Astrocyte (in vitro differentiated cells and primary cell): ENCODE results near the gene DGKE. TPM values are rescaled to one million over a fixed set of nuclear protein-coding genes. Genes with fewer than 3 reads are reported as not detected.

Source experiments
- DNase-seq: peaks from one replicate; pipeline ENCODE4 v3.0.0-alpha.2; 2010; ENCODE audit warnings: low read depth
- FAIRE-seq: peaks from 2 replicates; lab custom pipeline; 2011; peaks lifted over from hg19 to GRCh38; lab: Jason Lieb, UNC
- H2AFZ ChIP-seq: 2 replicates; pipeline ENCODE4 v1.6.0; 2012; ENCODE audit warnings: low read depth, low read length, inconsistent platforms
- H3K27ac ChIP-seq: 2 replicates; pipeline ENCODE4 v1.5.1; 2011; ENCODE audit warnings: low read depth, low read length, inconsistent platforms
- H3K27me3 ChIP-seq: 2 replicates; pipeline ENCODE4 v1.6.0; 2011; ENCODE audit warnings: low read length, inconsistent platforms; ENCODE audit not compliant: insufficient read depth
- H3K36me3 ChIP-seq: 2 replicates; pipeline ENCODE4 v1.5.1; 2011; ENCODE audit warnings: low read length, inconsistent platforms; ENCODE audit not compliant: insufficient read depth
- H3K4me1 ChIP-seq: 2 replicates; pipeline ENCODE4 v1.5.1; 2011; ENCODE audit warnings: low read length, inconsistent platforms; ENCODE audit not compliant: insufficient read depth
- H3K4me2 ChIP-seq: 2 replicates; pipeline ENCODE4 v1.6.0; 2012; ENCODE audit warnings: low read length, inconsistent platforms
- H3K4me3 ChIP-seq: 2 replicates; pipeline ENCODE4 v1.5.1; 2011; ENCODE audit warnings: low read depth, mild to moderate bottlenecking, low read length, inconsistent platforms; ENCODE audit not compliant: insufficient read depth
- H3K79me2 ChIP-seq: 2 replicates; pipeline ENCODE4 v1.6.0; 2012; ENCODE audit warnings: mild to moderate bottlenecking, low read length, inconsistent platforms; ENCODE audit not compliant: insufficient read depth
- H3K9ac ChIP-seq: 2 replicates; pipeline ENCODE4 v1.6.0; 2012; ENCODE audit warnings: mild to moderate bottlenecking, low read length, inconsistent platforms
- H3K9me3 ChIP-seq: 2 replicates; pipeline ENCODE4 v1.5.1; 2012; ENCODE audit warnings: low read depth, mild to moderate bottlenecking, low read length, inconsistent platforms; ENCODE audit not compliant: insufficient read depth
- H4K20me1 ChIP-seq: 2 replicates; pipeline ENCODE4 v1.6.0; 2012; ENCODE audit warnings: low read length, inconsistent platforms; ENCODE audit not compliant: insufficient read depth
- H3K27ac Mint-ChIP-seq: one replicate; pipeline ENCODE4 v1.8.0; 2021; ENCODE audit warnings: mild to moderate bottlenecking, mixed read lengths; ENCODE audit not compliant: unreplicated experiment
- H3K27me3 Mint-ChIP-seq: one replicate; pipeline ENCODE4 v1.8.0; 2021; ENCODE audit warnings: low read depth, mixed read lengths; ENCODE audit not compliant: unreplicated experiment
- H3K36me3 Mint-ChIP-seq: one replicate; pipeline ENCODE4 v1.8.0; 2021; ENCODE audit warnings: low read depth, mixed read lengths; ENCODE audit not compliant: unreplicated experiment
- H3K4me1 Mint-ChIP-seq: one replicate; pipeline ENCODE4 v1.8.0; 2021; ENCODE audit warnings: low read depth, mixed read lengths; ENCODE audit not compliant: unreplicated experiment
- H3K4me3 Mint-ChIP-seq: one replicate; pipeline ENCODE4 v1.8.0; 2021; ENCODE audit warnings: mild to moderate bottlenecking, moderate library complexity, mixed read lengths; ENCODE audit not compliant: unreplicated experiment
- H3K9me3 Mint-ChIP-seq: one replicate; pipeline ENCODE4 v1.8.0; 2021; ENCODE audit warnings: mild to moderate bottlenecking, mixed read lengths; ENCODE audit not compliant: unreplicated experiment
- EZH2 ChIP-seq: IDR thresholded peaks from 2 replicates; pipeline ENCODE4 v1.6.1; 2012; ENCODE audit warnings: mild to moderate bottlenecking, low read length, inconsistent platforms; ENCODE audit not compliant: insufficient read depth
- total RNA-seq: library from RNA; stranded (reverse); gene quantifications from 2 replicates; pipeline ENCODE4 v1.2.1, GENCODE V29; 2021
- TF ChIP-seq, protein P1 (sequence below): IDR thresholded peaks from 2 replicates; pipeline ENCODE4 v1.5.1; 2011; ENCODE audit warnings: low read depth, mild to moderate bottlenecking, inconsistent platforms, low read length, moderate library complexity; ENCODE audit not compliant: insufficient read depth

The DGKE gene
- total RNA-seq, 1 donor from 2014 or later = 5.5 TPM

DNA sequence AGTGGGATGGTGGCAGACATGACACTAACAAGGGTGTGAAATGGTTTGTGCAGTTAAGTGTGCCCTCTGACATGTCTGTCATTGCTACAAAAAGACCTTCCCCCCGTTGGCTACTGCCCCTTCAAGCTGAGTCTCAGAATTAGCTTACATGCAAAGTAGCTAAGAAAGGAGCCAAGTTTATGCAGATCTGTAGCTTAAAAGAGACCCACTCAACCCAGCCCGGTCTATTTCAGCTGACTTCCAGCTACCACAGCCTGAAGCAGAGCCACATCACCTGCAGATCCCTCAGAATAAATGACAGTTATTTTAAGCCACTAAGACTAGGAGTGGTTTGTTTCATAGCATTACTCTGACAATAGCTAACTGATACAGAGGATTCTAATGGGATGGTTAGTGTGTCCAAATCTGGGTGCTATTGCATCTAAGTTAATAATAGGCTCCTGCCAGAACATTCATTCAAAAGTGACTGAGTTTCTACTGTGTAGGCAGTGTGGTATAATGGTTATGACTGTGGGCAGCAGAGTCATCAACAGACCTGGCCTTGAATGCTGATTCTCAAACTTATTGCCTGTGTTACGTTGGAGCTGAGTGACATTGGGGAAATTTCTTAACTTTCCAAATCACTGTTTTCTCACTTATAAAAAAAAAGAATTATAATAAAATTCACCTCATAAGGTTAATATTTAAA lies 12.0 kb upstream of the DGKE start:
- no peaks in the 10 kb centered on the region for H4K20me1 ChIP-seq
- no peak for TF ChIP-seq EZH2
- TF ChIP-seq, protein P1, sequence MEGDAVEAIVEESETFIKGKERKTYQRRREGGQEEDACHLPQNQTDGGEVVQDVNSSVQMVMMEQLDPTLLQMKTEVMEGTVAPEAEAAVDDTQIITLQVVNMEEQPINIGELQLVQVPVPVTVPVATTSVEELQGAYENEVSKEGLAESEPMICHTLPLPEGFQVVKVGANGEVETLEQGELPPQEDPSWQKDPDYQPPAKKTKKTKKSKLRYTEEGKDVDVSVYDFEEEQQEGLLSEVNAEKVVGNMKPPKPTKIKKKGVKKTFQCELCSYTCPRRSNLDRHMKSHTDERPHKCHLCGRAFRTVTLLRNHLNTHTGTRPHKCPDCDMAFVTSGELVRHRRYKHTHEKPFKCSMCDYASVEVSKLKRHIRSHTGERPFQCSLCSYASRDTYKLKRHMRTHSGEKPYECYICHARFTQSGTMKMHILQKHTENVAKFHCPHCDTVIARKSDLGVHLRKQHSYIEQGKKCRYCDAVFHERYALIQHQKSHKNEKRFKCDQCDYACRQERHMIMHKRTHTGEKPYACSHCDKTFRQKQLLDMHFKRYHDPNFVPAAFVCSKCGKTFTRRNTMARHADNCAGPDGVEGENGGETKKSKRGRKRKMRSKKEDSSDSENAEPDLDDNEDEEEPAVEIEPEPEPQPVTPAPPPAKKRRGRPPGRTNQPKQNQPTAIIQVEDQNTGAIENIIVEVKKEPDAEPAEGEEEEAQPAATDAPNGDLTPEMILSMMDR = no peak
- H3K27ac ChIP-seq = no peak overlapping the region
- H3K9me3 ChIP-seq = no peaks in the 10 kb centered on the region
- peaks cover 9% of the 10 kb centered on the region for H3K36me3 Mint-ChIP-seq
- no peaks in the 10 kb centered on the region for H3K27me3 Mint-ChIP-seq
- DNase-seq (no peak), FAIRE-seq (no peak)
- no peaks in the 10 kb centered on the region for H3K4me1 Mint-ChIP-seq
- H3K9me3 Mint-ChIP-seq = no peaks in the 10 kb centered on the region
- no peak overlapping the region for H3K4me3 Mint-ChIP-seq
- H3K36me3 ChIP-seq = no peaks in the 10 kb centered on the region
- H3K27me3 ChIP-seq = no peaks in the 10 kb centered on the region
- H3K4me3 ChIP-seq = no peak overlapping the region
- no peaks in the 10 kb centered on the region for H3K4me1 ChIP-seq
- H3K27ac Mint-ChIP-seq = no peak overlapping the region
- no peak overlapping the region for H3K9ac ChIP-seq
- no peak overlapping the region for H3K4me2 ChIP-seq
- no peak overlapping the region for H2AFZ ChIP-seq
- no peaks in the 10 kb centered on the region for H3K79me2 ChIP-seq

DNA sequence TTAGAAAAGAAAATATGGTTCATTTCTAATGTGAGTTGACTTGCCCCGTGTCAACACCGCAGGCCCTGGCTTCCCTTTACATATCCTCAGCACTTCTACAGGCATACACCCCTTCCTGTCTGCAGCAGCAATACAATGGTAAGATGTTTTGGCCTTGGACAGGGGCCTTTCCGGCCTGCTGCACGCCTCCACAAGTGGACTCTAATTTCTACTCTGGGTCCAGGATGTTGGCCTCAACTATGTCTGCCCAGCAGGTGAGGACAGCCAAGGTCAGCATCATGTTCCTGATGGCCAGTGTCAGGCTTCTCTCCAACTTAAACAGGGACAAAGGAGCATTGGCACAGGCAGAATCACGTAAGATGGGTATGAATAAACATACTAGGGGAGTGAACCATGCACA lies 11.2 kb upstream of the DGKE start:
- Mint-ChIP-seq H3K27me3 (no peaks in the 10 kb centered on the region), H3K36me3 (peaks cover 9% of the 10 kb centered on the region), H3K27ac (no peak overlapping the region), H3K9me3 (no peaks in the 10 kb centered on the region), H3K4me3 (no peak overlapping the region), H3K4me1 (no peaks in the 10 kb centered on the region)
- Histone ChIP-seq H3K27ac (no peak overlapping the region), H3K9me3 (no peaks in the 10 kb centered on the region), H3K4me1 (no peaks in the 10 kb centered on the region), H3K36me3 (no peaks in the 10 kb centered on the region), H3K79me2 (no peaks in the 10 kb centered on the region), H3K27me3 (no peaks in the 10 kb centered on the region), H4K20me1 (no peaks in the 10 kb centered on the region), H3K4me2 (no peak overlapping the region), H3K4me3 (no peak overlapping the region), H3K9ac (no peak overlapping the region), H2AFZ (no peak overlapping the region)
- no peak for DNase-seq
- FAIRE-seq = no peak
- no peak for TF ChIP-seq EZH2
- TF ChIP-seq, protein P1 = no peak

DNA sequence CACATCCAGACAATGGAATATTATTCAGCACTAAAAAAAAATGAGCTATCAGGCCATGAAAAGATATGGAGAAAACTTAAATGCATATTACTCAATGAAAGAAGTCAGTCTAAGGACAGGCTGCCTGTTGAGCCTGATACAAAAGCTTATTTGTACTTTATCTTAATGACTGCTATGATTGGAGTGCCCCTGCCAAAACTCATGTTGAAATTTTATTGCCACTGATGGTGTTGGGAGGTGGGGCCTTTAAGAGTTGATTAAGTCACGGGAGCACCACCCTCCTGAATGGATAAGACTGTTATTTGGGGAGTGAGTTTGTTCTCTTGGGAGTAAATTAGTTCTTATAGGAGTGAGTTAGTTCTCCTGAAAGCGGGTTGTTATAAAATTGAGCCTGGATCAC lies 10.1 kb upstream of the DGKE start:
- no peaks in the 10 kb centered on the region for H3K9me3 ChIP-seq
- no peak for TF ChIP-seq EZH2
- TF ChIP-seq, protein P1 = no peak
- H3K4me3 ChIP-seq = no peak overlapping the region
- H3K27ac Mint-ChIP-seq = no peak overlapping the region
- peaks cover 9% of the 10 kb centered on the region for H3K36me3 Mint-ChIP-seq
- no peak overlapping the region for H3K4me3 Mint-ChIP-seq
- no peaks in the 10 kb centered on the region for H3K27me3 ChIP-seq
- no peaks in the 10 kb centered on the region for H3K79me2 ChIP-seq
- H3K4me1 ChIP-seq = no peaks in the 10 kb centered on the region
- H3K27ac ChIP-seq = no peak overlapping the region
- DNase-seq (no peak), FAIRE-seq (no peak)
- H3K36me3 ChIP-seq = no peaks in the 10 kb centered on the region
- no peaks in the 10 kb centered on the region for H3K9me3 Mint-ChIP-seq
- no peak overlapping the region for H3K4me2 ChIP-seq
- no peak overlapping the region for H3K9ac ChIP-seq
- no peaks in the 10 kb centered on the region for H3K4me1 Mint-ChIP-seq
- H2AFZ ChIP-seq = no peak overlapping the region
- H3K27me3 Mint-ChIP-seq = no peaks in the 10 kb centered on the region
- no peaks in the 10 kb centered on the region for H4K20me1 ChIP-seq
